Measurements from ENCODE around the gene GAB3. TPM values are rescaled to one million over a fixed set of nuclear protein-coding genes. Genes with fewer than 3 reads are reported as not detected.

Gene GAB3
- total RNA-seq, 1 experiment from 2014 or later, result 0.72 TPM

DNA sequence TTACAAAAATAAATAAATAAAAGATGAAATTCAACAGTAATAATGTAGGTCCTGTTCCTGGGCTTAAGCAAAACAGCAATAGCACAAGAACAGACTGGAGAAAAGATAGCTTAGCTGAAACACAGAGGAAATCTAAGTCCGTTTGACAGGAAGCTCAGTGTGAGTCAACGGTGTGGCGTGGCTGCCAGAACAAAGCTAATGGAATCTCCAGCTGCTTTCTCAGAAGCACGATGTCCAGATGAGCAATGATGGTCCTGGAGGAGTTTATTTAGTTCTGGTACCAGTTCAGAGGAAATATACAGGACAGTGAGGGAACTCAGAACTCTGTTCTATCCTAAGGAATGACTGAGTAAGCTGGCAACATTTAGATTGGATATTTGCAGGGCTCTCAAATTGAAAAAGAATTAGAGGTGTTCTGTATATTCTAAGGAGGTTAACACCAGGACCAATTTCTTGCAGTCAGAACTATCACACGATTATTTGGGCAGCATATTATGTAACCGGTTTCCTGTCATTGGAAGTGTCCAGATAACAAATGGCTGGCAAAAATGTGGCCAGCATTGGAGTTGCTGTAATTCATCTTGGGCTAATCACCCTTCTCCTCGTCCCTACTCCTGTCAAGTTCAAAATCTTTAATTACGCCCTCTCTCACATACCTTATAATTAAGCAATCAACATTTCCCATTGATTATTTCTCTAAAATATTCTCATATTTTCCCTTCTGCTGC, 12.7 kb downstream of the GAB3 start:
- no peak overlapping the region for H3K27ac Mint-ChIP-seq
- no peaks in the 10 kb centered on the region for H3K9me3 Mint-ChIP-seq
- H3K4me3 Mint-ChIP-seq, result no peak overlapping the region
- 0 out of 2 replicates have a peak, but pooled peaks cover 6% of the 10 kb centered on the region for H3K4me1 Mint-ChIP-seq
- TF ChIP-seq ATF2 (CRISPR knock-in tag; IDR thresholded peaks at IDR 0.05; ENCODE audit: borderline replicate concordance, low read depth) (no peak), CREB1 (CRISPR knock-in tag; IDR thresholded peaks at IDR 0.05) (no peak), TEAD4 (CRISPR knock-in tag; IDR thresholded peaks at IDR 0.05) (no peak)
- no peak for DNase-seq (ENCODE audit: low spot score)
- ATAC-seq, result no peak
- no peaks in the 10 kb centered on the region; the same call in 1 of the 2 replicates for H3K27me3 Mint-ChIP-seq (ENCODE audit: low read depth)
- H3K36me3 Mint-ChIP-seq, result no peaks in the 10 kb centered on the region
- ChIA-PET CTCF (interaction anchor here (1.0 kb wide), 1 partner anchor 11 kb away, joined by 4 read pairs; no protein-coding TSS in a partner anchor), POLR2A (no interaction called here)

DNA sequence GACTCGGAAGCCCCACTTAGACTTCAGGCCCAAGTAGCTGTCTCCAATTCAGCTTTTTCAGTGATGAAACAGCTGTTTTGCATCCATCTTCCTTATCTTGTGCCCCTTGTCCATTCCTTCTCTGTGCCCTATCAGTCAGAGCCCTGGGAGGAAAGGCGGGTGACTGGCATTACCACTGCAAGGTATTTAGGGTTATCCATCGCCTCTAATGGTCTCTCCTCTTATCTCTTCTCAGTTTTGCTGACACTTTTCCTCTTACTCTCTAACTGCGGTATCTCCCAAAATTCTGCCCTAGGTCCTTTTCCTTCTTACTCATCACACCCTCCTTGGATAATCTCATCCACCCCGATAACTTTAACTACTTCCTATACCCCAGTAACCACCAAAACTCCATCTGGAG, 13.7 kb downstream of the GAB3 start:
- no peak for TF ChIP-seq FOXJ3 (CRISPR knock-in tag; IDR thresholded peaks at IDR 0.05; ENCODE audit: borderline replicate concordance)
- no peak for TF ChIP-seq ZNF671 (CRISPR knock-in tag; IDR thresholded peaks at IDR 0.05)
- TF ChIP-seq, protein P1, sequence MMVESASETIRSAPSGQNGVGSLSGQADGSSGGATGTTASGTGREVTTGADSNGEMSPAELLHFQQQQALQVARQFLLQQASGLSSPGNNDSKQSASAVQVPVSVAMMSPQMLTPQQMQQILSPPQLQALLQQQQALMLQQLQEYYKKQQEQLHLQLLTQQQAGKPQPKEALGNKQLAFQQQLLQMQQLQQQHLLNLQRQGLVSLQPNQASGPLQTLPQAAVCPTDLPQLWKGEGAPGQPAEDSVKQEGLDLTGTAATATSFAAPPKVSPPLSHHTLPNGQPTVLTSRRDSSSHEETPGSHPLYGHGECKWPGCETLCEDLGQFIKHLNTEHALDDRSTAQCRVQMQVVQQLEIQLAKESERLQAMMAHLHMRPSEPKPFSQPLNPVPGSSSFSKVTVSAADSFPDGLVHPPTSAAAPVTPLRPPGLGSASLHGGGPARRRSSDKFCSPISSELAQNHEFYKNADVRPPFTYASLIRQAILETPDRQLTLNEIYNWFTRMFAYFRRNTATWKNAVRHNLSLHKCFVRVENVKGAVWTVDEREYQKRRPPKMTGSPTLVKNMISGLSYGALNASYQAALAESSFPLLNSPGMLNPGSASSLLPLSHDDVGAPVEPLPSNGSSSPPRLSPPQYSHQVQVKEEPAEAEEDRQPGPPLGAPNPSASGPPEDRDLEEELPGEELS (CRISPR knock-in tag; IDR thresholded peaks at IDR 0.05), result no peak
- TF ChIP-seq MYBL2 (CRISPR knock-in tag; IDR thresholded peaks at IDR 0.05), result no peak
- TF ChIP-seq ZNF396 (CRISPR knock-in tag; IDR thresholded peaks at IDR 0.05; ENCODE audit: borderline replicate concordance), result no peak
- TF ChIP-seq, protein P2, sequence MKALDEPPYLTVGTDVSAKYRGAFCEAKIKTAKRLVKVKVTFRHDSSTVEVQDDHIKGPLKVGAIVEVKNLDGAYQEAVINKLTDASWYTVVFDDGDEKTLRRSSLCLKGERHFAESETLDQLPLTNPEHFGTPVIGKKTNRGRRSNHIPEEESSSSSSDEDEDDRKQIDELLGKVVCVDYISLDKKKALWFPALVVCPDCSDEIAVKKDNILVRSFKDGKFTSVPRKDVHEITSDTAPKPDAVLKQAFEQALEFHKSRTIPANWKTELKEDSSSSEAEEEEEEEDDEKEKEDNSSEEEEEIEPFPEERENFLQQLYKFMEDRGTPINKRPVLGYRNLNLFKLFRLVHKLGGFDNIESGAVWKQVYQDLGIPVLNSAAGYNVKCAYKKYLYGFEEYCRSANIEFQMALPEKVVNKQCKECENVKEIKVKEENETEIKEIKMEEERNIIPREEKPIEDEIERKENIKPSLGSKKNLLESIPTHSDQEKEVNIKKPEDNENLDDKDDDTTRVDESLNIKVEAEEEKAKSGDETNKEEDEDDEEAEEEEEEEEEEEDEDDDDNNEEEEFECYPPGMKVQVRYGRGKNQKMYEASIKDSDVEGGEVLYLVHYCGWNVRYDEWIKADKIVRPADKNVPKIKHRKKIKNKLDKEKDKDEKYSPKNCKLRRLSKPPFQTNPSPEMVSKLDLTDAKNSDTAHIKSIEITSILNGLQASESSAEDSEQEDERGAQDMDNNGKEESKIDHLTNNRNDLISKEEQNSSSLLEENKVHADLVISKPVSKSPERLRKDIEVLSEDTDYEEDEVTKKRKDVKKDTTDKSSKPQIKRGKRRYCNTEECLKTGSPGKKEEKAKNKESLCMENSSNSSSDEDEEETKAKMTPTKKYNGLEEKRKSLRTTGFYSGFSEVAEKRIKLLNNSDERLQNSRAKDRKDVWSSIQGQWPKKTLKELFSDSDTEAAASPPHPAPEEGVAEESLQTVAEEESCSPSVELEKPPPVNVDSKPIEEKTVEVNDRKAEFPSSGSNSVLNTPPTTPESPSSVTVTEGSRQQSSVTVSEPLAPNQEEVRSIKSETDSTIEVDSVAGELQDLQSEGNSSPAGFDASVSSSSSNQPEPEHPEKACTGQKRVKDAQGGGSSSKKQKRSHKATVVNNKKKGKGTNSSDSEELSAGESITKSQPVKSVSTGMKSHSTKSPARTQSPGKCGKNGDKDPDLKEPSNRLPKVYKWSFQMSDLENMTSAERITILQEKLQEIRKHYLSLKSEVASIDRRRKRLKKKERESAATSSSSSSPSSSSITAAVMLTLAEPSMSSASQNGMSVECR (CRISPR knock-in tag; IDR thresholded peaks at IDR 0.05; ENCODE audit: borderline replicate concordance), result no peak
- POLR2A ChIA-PET, result no interaction called here

DNA sequence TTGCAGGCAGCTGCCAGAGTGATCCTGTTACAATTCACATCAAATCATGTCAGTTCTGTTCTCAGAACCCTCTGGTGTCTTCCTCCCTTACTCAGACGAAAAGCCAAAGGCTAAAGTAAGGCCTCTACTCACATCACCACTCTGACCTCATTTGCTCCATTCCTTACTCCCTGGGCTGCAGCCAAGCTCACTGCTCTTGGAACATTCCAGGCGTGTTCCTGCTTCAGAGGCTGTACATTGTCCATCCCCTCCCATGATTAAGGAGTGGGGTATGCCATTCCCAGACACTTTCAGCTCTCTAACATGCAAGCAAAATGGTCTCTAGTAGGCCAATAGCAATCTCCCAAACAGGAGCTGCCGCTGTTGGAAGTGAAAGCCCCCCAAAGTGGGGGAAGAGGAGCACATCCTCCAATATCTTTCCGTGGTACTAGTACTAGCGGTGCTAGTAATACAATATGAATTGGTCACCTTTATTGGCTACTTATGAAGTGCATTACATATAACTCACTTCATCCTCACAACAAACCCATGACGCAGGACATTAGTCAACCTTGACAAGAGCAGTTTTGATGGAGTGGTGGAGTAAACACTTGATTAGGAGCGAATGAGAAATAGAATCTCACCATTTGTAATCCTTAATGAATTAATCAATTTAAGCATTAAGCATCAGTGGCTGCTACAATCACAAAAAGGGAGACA, 15.0 kb downstream of the GAB3 start:
- no peak overlapping the region for H3K4me3 Mint-ChIP-seq

More for the DNA sequence above, 13.7 kb downstream of the GAB3 start:
- CTCF ChIA-PET, result no interaction called here
- no peak overlapping the region for H3K27ac Mint-ChIP-seq
- no peak overlapping the region for H3K4me3 Mint-ChIP-seq
- H3K4me1 Mint-ChIP-seq, result peaks cover 10% of the 10 kb centered on the region
- H3K9me3 Mint-ChIP-seq, result no peaks in the 10 kb centered on the region
- H3K36me3 Mint-ChIP-seq, result no peaks in the 10 kb centered on the region
- no peak for ATAC-seq
- no peaks in the 10 kb centered on the region; the same call in 1 of the 2 replicates for H3K27me3 Mint-ChIP-seq (ENCODE audit: low read depth)
- no peak for DNase-seq (ENCODE audit: low spot score)

More for the DNA sequence above, 15.0 kb downstream of the GAB3 start:
- H3K36me3 Mint-ChIP-seq, result no peaks in the 10 kb centered on the region
- no peaks in the 10 kb centered on the region for H3K9me3 Mint-ChIP-seq
- no peak overlapping the region; the same call in 1 of the 2 replicates for H3K27ac Mint-ChIP-seq
- H3K27me3 Mint-ChIP-seq (ENCODE audit: low read depth), result no peaks in the 10 kb centered on the region; the same call in 1 of the 2 replicates
- CTCF ChIA-PET, result no interaction called here
- peaks cover 12% of the 10 kb centered on the region for H3K4me1 Mint-ChIP-seq
- no peak for DNase-seq (ENCODE audit: low spot score)
- TF ChIP-seq ZNF317 (CRISPR knock-in tag; IDR thresholded peaks at IDR 0.05; ENCODE audit: borderline replicate concordance, low read depth), result no peak
- POLR2A ChIA-PET, result no interaction called here
- ATAC-seq, result no peak

All from WTC11 (cell line).